Calu3 (cell line): Measurements from ENCODE around the gene ADCYAP1R1. TPM values are rescaled to one million over a fixed set of nuclear protein-coding genes. Genes with fewer than 3 reads are reported as not detected.

Source experiments
- BruUV-seq: library from RNA; stranded (reverse); fragments of 400-500 nt; replicated peaks from 2 replicates; lab custom pipeline; 2021; lab: Mats Ljungman, UMichigan
- CTCF ChIA-PET: fragments of 300-600 bp; sonication (Branson Sonifier 250); formaldehyde crosslinking; loops from one replicate; lab custom pipeline; 2022; ENCODE audit warnings: antibody characterized with exemption; lab: Charles Lee
- DNase-seq: peaks from one replicate; pipeline ENCODE4 v3.0.0; 2022
- H3K27ac Mint-ChIP-seq: one replicate; pipeline ENCODE4 v1.8.0; 2022; ENCODE audit warnings: mixed read lengths; ENCODE audit not compliant: unreplicated experiment
- H3K27me3 Mint-ChIP-seq: one replicate; pipeline ENCODE4 v1.8.0; 2022; ENCODE audit warnings: mixed read lengths; ENCODE audit not compliant: unreplicated experiment
- H3K36me3 Mint-ChIP-seq: one replicate; pipeline ENCODE4 v1.8.0; 2022; ENCODE audit warnings: mild to moderate bottlenecking, moderate library complexity, mixed read lengths; ENCODE audit not compliant: insufficient read depth, unreplicated experiment
- H3K4me1 Mint-ChIP-seq: one replicate; pipeline ENCODE4 v1.8.0; 2022; ENCODE audit warnings: mild to moderate bottlenecking, low read depth, mixed read lengths; ENCODE audit not compliant: unreplicated experiment
- H3K4me3 Mint-ChIP-seq: one replicate; pipeline ENCODE4 v1.8.0; 2022; ENCODE audit warnings: mild to moderate bottlenecking, low read depth, moderate library complexity, mixed read lengths; ENCODE audit not compliant: unreplicated experiment
- H3K9me3 Mint-ChIP-seq: one replicate; pipeline ENCODE4 v1.8.0; 2022; ENCODE audit warnings: low read depth, mixed read lengths; ENCODE audit not compliant: unreplicated experiment
- intact Hi-C: fragments of 100-400 bp; cut with micrococcal nuclease; formaldehyde crosslinking; loops from one replicate; pipeline ENCODE4 v1.10.0; 2022; ENCODE audit not compliant: unreplicated experiment
- total RNA-seq: library from RNA; stranded (reverse); gene quantifications from 2 replicates; pipeline ENCODE4 v1.2.3, GENCODE V29; 2022
- TF ChIP-seq, protein P1 (sequence below): fragments of 200-600 bp; IDR thresholded peaks from one replicate; pipeline ENCODE4 v1.8.0; 2022; ENCODE audit warnings: antibody characterized with exemption; ENCODE audit not compliant: unreplicated experiment

ADCYAP1R1 gene
- total RNA-seq, 1 experiment from 2014 or later = not detected

DNA sequence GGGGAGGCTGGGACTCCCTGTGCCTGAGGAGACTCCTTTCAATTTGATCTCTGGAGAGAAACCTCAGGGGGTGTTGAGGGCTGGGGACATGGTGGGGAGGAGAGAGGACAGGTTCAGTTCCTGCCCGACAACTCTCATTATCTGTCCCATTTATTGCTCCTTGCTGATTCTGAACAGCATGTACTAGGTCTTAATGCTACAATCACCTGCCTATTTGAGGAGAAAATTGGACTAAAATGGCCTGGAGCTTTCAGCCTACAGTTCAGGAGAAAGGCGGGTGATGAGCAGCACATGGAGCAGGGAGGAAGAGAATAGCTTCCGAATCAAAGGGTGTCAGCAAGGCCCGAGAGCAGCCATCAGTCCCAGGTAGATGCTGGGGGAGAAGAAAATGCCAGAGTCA lies 30.0 kb upstream of the ADCYAP1R1 start:
- intact Hi-C loops = no loop called here
- Mint-ChIP-seq H3K27me3 (peaks cover 96% of the 10 kb centered on the region), H3K27ac (no peak overlapping the region), H3K36me3 (no peaks in the 10 kb centered on the region), H3K9me3 (no peaks in the 10 kb centered on the region), H3K4me1 (no peaks in the 10 kb centered on the region), H3K4me3 (no peak overlapping the region)
- TF ChIP-seq, protein P1, sequence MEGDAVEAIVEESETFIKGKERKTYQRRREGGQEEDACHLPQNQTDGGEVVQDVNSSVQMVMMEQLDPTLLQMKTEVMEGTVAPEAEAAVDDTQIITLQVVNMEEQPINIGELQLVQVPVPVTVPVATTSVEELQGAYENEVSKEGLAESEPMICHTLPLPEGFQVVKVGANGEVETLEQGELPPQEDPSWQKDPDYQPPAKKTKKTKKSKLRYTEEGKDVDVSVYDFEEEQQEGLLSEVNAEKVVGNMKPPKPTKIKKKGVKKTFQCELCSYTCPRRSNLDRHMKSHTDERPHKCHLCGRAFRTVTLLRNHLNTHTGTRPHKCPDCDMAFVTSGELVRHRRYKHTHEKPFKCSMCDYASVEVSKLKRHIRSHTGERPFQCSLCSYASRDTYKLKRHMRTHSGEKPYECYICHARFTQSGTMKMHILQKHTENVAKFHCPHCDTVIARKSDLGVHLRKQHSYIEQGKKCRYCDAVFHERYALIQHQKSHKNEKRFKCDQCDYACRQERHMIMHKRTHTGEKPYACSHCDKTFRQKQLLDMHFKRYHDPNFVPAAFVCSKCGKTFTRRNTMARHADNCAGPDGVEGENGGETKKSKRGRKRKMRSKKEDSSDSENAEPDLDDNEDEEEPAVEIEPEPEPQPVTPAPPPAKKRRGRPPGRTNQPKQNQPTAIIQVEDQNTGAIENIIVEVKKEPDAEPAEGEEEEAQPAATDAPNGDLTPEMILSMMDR = no peak
- BruUV-seq = no TSS peak
- no peak for DNase-seq
- CTCF ChIA-PET = no interaction called here

DNA sequence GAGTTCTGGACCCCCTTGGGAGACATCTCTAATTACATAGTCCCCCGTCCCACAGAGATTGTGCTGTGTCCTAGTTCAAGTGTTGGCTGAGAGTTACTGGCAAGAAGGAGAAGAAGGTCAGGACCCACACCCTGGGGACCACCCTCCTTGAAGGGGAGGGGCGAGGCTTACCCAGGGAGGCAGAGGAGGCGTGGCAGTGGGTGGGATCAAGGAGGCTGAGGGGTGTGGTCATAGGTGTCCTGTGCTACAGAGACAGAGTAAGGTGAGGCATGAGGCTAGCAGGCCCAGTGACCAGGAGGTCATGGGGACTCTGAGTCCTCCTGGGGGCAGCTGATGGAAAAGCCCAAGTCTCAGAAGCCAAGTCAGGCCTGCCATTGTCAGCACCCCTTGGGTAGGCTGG lies 29.4 kb upstream of the ADCYAP1R1 start:
- BruUV-seq = no TSS peak

DNA sequence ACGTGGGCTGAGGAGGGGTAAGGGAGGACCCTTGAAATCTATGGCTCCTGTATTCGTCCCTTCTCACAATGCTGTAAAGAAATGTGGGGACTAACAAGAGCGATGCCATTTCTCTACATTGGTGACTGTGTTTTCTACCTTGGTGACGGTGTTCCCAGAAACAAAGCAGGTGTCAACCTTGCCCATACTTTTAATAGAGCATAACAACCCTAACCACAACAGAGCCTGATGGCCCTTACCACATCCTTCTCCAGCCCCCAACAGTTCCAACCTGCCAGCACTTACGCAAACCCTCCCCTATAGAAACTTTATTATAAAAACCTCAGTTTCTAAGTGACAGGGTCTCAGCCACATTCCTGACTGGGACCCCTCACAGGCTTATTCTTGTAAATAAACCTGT lies 28.2 kb upstream of the ADCYAP1R1 start:
- TF ChIP-seq, protein P1 = no peak
- intact Hi-C loops = no loop called here
- peaks cover 96% of the 10 kb centered on the region for H3K27me3 Mint-ChIP-seq
- H3K4me1 Mint-ChIP-seq = no peaks in the 10 kb centered on the region
- no TSS peak for BruUV-seq
- CTCF ChIA-PET = no interaction called here
- DNase-seq = no peak
- H3K4me3 Mint-ChIP-seq = no peak overlapping the region
- no peaks in the 10 kb centered on the region for H3K9me3 Mint-ChIP-seq
- no peak overlapping the region for H3K27ac Mint-ChIP-seq
- no peaks in the 10 kb centered on the region for H3K36me3 Mint-ChIP-seq

More for the DNA sequence above, 29.4 kb upstream of the ADCYAP1R1 start:
- no peaks in the 10 kb centered on the region for H3K4me1 Mint-ChIP-seq
- no peaks in the 10 kb centered on the region for H3K36me3 Mint-ChIP-seq
- intact Hi-C loops = no loop called here
- H3K27me3 Mint-ChIP-seq = peaks cover 96% of the 10 kb centered on the region
- TF ChIP-seq, protein P1 = no peak
- H3K27ac Mint-ChIP-seq = no peak overlapping the region
- CTCF ChIA-PET = no interaction called here
- H3K4me3 Mint-ChIP-seq = no peak overlapping the region
- DNase-seq = no peak
- H3K9me3 Mint-ChIP-seq = no peaks in the 10 kb centered on the region

DNA sequence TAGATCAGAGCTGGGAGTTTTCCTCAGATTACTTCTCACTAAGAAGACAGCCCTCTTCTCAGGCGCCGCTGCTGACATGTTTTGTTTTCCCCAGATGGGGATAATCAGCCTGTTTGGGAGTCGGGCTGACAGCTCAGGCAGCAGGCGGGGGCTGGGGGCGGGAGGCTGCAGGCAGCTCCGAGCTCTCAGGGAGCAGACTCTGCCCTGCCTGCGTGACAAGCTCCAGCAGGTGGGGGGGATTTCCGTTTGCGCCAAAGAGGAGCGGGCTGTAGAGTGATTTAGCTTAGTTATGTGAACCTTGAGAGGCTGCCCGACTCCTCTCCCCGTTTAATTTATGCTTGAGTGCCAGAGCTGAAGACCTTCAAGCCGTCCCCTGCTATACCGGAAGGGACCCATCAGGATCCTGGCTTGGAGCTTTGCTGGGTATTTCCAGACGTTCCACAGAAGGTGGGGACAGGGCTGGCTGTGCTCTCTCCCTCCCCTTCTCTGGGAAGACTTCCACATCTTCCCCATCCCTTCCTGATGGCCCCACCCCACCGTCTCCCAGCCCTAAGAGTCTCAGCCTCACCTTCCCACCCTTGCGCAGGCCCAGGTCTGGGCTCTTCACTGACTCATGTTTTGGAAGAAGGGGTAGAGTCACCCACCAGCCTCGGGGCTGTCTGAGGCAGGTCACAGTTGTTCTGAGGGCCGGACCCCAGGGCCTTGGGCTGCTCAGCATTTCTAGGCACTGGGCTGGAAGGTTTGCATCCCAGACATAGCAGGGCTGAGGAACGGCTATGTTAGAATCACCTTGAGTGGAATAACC lies 24.7 kb upstream of the ADCYAP1R1 start:
- CTCF ChIA-PET = interaction anchor here (1.2 kb wide), 1 partner anchor 44 kb away, joined by 4 read pairs; no protein-coding TSS in a partner anchor
- H3K27me3 Mint-ChIP-seq = peaks cover 91% of the 10 kb centered on the region
- no peaks in the 10 kb centered on the region for H3K4me1 Mint-ChIP-seq
- H3K9me3 Mint-ChIP-seq = no peaks in the 10 kb centered on the region
- TF ChIP-seq, protein P1 = no peak
- intact Hi-C loops = no loop called here
- no TSS peak for BruUV-seq
- H3K4me3 Mint-ChIP-seq = no peak overlapping the region
- DNase-seq = no peak
- H3K36me3 Mint-ChIP-seq = no peaks in the 10 kb centered on the region
- H3K27ac Mint-ChIP-seq = no peak overlapping the region
